ENCODE results near the gene VPS35. TPM values are rescaled to one million over a fixed set of nuclear protein-coding genes. Genes with fewer than 3 reads are reported as not detected.
A peak's percentile ranks its signal among the peaks of the same experiment; 100 is the strongest.

The VPS35 gene
- total RNA-seq, 1 donor from 2014 or later, result 128 TPM

- Mint-ChIP-seq H3K4me1 (ENCODE audit: low read depth) (peaks cover 7% of the 10 kb centered on the region), H3K9me3 (ENCODE audit: low read depth) (no peaks in the 10 kb centered on the region), H3K4me3 (ENCODE audit: low read depth) (peak overlapping the region; percentile 86), H3K27me3 (no peaks in the 10 kb centered on the region), H3K36me3 (ENCODE audit: insufficient read depth) (no peaks in the 10 kb centered on the region), H3K27ac (no peak overlapping the region)
- no peak for TF ChIP-seq CTCF (IDR thresholded peaks at IDR 0.05; ENCODE audit: unreplicated experiment)
- no peak for DNase-seq (ENCODE audit: low spot score, unreplicated experiment)
These were observed 66.9 kb downstream of the VPS35 start for GRCh38 chr16:46621934-46622676.

DNA sequence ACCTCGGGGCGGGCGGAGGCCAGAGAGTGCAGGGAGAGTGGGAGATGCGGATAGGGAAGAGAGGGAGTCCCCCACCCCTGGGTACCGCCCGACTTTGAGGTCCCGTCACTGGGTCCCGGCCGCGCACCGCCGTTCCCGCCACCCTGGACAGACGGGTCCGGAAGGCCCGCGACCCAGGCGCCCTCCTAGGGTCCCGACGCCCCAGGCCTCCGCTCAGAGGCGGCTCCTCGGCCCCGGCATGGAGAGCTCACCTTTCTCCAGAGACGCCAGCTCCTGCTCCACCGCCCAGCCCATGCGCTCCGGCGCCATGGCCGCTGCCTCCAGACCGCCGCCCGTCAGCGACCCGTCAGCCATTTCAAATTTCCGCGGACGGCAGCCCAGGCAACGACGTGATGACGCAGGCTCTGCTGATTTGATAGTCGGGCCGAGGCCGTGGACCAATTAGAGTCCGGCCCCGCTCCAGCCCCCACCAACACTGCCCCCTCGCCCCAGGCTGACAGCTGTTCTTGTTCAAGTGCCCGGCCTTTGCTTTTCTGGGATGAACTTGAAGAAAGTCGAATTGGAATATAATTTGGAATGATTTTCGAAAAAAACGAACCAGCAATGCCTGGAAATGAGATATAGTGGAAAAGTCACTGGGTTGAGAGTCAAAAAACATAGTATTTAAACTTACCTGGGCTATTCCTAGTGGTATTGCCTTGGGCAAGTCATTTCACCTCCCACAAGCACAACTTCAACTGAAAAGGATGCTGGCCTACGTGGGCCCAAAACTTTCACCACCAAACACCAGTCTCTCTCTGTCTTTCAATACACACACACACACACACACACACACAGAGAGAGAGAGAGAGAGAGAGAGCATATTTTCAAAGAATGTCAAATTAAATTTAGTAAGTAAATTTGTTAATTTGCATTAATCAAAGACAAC lies 67.7 kb downstream of the VPS35 start, which contains the start of gene SHCBP1:
SHCBP1 (minus strand) TSS at position 374 of the 928 bp plus-strand sequence; CDS start at position 354, 20 bp downstream.
- H3K36me3 Mint-ChIP-seq (ENCODE audit: insufficient read depth), result peaks cover 1% of the 10 kb centered on the region
- DNase-seq (ENCODE audit: low spot score, unreplicated experiment), result peak; percentile 68
- no peaks in the 10 kb centered on the region for H3K27me3 Mint-ChIP-seq
- H3K27ac Mint-ChIP-seq, result peak within 1 kb of the TSS; percentile 64
- H3K4me1 Mint-ChIP-seq (ENCODE audit: low read depth), result peaks cover 7% of the 10 kb centered on the region
- TF ChIP-seq CTCF (IDR thresholded peaks at IDR 0.05; ENCODE audit: unreplicated experiment), result no peak
- peak within 1 kb of the TSS; percentile 86 for H3K4me3 Mint-ChIP-seq (ENCODE audit: low read depth)
- H3K9me3 Mint-ChIP-seq (ENCODE audit: low read depth), result no peaks in the 10 kb centered on the region

DNA sequence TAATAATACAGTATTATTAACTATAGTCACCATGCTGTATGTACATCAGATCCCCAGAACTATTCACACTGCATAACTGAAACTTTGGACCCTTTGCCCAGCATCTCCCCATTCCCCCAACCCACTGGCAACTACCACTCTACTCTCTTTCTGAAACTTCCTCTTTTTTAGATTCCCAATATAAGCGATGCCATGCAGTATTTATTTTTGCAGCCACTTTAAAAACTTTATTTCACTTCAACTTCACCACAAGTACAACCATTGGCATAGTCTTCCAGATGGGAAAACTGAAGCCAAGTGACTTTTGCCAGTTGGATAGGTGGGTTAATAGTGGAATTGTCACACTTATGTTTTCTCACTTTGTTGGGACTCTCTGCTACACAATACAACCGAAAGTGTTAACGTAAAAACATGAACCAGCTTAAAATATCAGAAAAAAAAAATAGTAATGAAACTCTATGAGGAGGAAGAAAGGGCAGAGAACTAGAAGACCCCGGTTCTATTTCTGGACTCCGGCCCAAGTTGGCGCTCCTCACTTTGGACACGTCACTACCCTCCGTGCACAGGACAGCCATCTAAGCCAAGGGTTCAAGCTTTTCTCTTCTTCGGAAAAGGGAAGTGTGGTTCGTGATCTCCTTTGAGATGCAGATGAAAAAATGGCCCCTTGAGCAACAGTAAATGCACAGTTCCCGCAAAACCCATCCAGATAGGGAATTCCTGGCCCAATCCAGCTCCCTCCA lies 68.5 kb downstream of the VPS35 start:
- DNase-seq (ENCODE audit: low spot score, unreplicated experiment), result no peak
- Mint-ChIP-seq H3K27ac (peak overlapping the region; percentile 64), H3K4me3 (ENCODE audit: low read depth) (peak overlapping the region; percentile 86), H3K27me3 (no peaks in the 10 kb centered on the region), H3K36me3 (ENCODE audit: insufficient read depth) (peaks cover 7% of the 10 kb centered on the region), H3K4me1 (ENCODE audit: low read depth) (peaks cover 7% of the 10 kb centered on the region), H3K9me3 (ENCODE audit: low read depth) (no peaks in the 10 kb centered on the region)
- no peak for TF ChIP-seq CTCF (IDR thresholded peaks at IDR 0.05; ENCODE audit: unreplicated experiment)

- no peaks in the 10 kb centered on the region for H3K9me3 Mint-ChIP-seq (ENCODE audit: low read depth)
- H3K27me3 Mint-ChIP-seq, result no peaks in the 10 kb centered on the region
- no peak for DNase-seq (ENCODE audit: low spot score, unreplicated experiment)
- H3K4me1 Mint-ChIP-seq (ENCODE audit: low read depth), result peaks cover 7% of the 10 kb centered on the region
- TF ChIP-seq CTCF (IDR thresholded peaks at IDR 0.05; ENCODE audit: unreplicated experiment), result no peak
- H3K36me3 Mint-ChIP-seq (ENCODE audit: insufficient read depth), result peaks cover 7% of the 10 kb centered on the region
- H3K4me3 Mint-ChIP-seq (ENCODE audit: low read depth), result no peak overlapping the region
- no peak overlapping the region for H3K27ac Mint-ChIP-seq
These were observed 70.5 kb downstream of the VPS35 start for GRCh38 chr16:46618516-46618915.

DNA sequence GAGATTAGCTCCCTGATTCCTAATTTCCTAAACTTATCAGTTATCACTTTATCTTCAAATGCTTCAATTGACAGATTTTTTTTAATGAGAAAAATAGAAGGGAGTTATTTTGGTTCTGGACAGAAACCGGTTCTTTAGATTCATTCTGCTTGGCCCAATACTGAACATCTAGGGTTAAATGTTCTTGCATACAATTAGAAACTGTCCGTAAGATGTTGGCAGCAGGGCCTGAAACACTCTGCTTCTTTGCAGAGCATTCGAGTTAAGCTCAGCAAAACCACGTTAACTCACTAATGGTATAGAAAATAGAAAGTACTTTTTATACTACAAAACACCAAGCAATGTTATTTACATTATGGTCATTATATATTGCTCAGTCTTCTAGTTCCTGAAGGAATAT lies 75.0 kb downstream of the VPS35 start:
- Mint-ChIP-seq H3K27ac (no peak overlapping the region), H3K9me3 (ENCODE audit: low read depth) (no peaks in the 10 kb centered on the region), H3K27me3 (no peaks in the 10 kb centered on the region), H3K4me3 (ENCODE audit: low read depth) (no peak overlapping the region), H3K4me1 (ENCODE audit: low read depth) (no peaks in the 10 kb centered on the region), H3K36me3 (ENCODE audit: insufficient read depth) (peaks cover 7% of the 10 kb centered on the region)
- no peak for DNase-seq (ENCODE audit: low spot score, unreplicated experiment)
- no peak for TF ChIP-seq CTCF (IDR thresholded peaks at IDR 0.05; ENCODE audit: unreplicated experiment)
